Kidney (tissue), 14 donors: Measurements from ENCODE around the gene TTLL8. TPM values are rescaled to one million over a fixed set of nuclear protein-coding genes. Genes with fewer than 3 reads are reported as not detected.

Source experiments
- DNase-seq, 5 donors: peaks; one replicate each; pipeline ENCODE4 v3.0.0-alpha.2; 2013 to 2020
- FAIRE-seq: peaks from 2 replicates; lab custom pipeline; 2012; peaks lifted over from hg19 to GRCh38; lab: Jason Lieb, UNC
- H3K27ac ChIP-seq, 2 donors: one replicate each; pipeline ENCODE4 v1.7.0; 2013; ENCODE audit warnings: low read depth in 2 of 2, low read length in 2 of 2, inconsistent platforms in 1 of 2
- H3K27me3 ChIP-seq: one replicate; pipeline ENCODE4 v1.7.1; 2013; ENCODE audit warnings: low read length, inconsistent platforms; ENCODE audit not compliant: control insufficient read depth, insufficient read depth
- H3K36me3 ChIP-seq, 3 donors: one replicate each; pipeline versions ENCODE4 v1.7.0 to v1.7.1; 2013; ENCODE audit warnings: low read length in 3 of 3, control low read depth in 1 of 3, inconsistent platforms in 1 of 3; ENCODE audit not compliant: insufficient read depth in 3 of 3, control insufficient read depth in 2 of 3
- H3K4me1 ChIP-seq, 3 donors: one replicate each; pipeline versions ENCODE4 v1.7.0 to v1.7.1; 2013; ENCODE audit warnings: low read length in 3 of 3, inconsistent platforms in 1 of 3, low read depth in 1 of 3; ENCODE audit not compliant: control insufficient read depth in 2 of 3, insufficient read depth in 2 of 3
- H3K4me3 ChIP-seq, 3 donors: one replicate each; pipeline versions ENCODE4 v1.7.0 to v1.8.1; 2013; ENCODE audit warnings: low read length in 3 of 3, control low read depth in 1 of 3, inconsistent platforms in 1 of 3
- H3K9ac ChIP-seq, 3 donors: one replicate each; pipeline versions ENCODE4 v1.7.0 to v1.7.1; 2013; ENCODE audit warnings: low read length in 3 of 3, control low read depth in 1 of 3, inconsistent platforms in 1 of 3
- H3K9me3 ChIP-seq, 3 donors: one replicate each; pipeline versions ENCODE4 v1.7.0 to v1.7.1; 2013; ENCODE audit warnings: low read length in 3 of 3, control low read depth in 1 of 3, inconsistent platforms in 1 of 3; ENCODE audit not compliant: control insufficient read depth in 2 of 3, insufficient read depth in 1 of 3
- intact Hi-C: fragments of 100-400 bp; cut with DNase I; formaldehyde crosslinking; loops from one replicate; pipeline ENCODE4 v1.11.1; 2022
- polyA plus RNA-seq: library from polyadenylated mRNA; stranded (reverse); fragments of 350-450 nt; fragmentation: Illumina TruSeq; extraction: RNeasy Lipid Tissue Mini Kit (QIAGEN cat#74804); gene quantifications from one replicate; pipeline ENCODE4 v1.2.3, GENCODE V29; 2014; ENCODE audit warnings: low read depth, low replicate concordance; ENCODE audit not compliant: insufficient read depth
- total RNA-seq: library from RNA; stranded (reverse); fragmentation: NEBNext Ultra II Directional; extraction: Animal tissue kit (Norgen Biotek cat#: 25700); gene quantifications from one replicate; pipeline ENCODE4 v1.2.1, GENCODE V29; 2021
- TF ChIP-seq, protein P1 (sequence below): IDR thresholded peaks from 3 replicates; pipeline ENCODE4 v1.5.1; 2012; ENCODE audit warnings: mild to moderate bottlenecking, moderate library complexity, borderline replicate concordance; ENCODE audit not compliant: insufficient read depth; ENCODE audit errors: extremely low read depth
- donor health status: control.
- donor health status: control.
- donor health status: control.
- donor health status: control.
- donor health status: control.
- donor health status: DM: yes; HTN: yes; CAD: no.
- donor health status: Normal renal cell carcinoma (clear cell type).

Gene TTLL8
- total and polyA plus RNA-seq, 2 donors from 2014 or later = not detected

- Histone ChIP-seq H3K36me3 (no peaks in the 10 kb centered on the region), H3K27ac (no peak overlapping the region), H3K9ac (no peak overlapping the region), H3K4me1 (no peaks in the 10 kb centered on the region), H3K4me3 (no peak overlapping the region), H3K27me3 (no peaks in the 10 kb centered on the region), H3K9me3 (no peaks in the 10 kb centered on the region)
- DNase-seq = peak in 2 of 5 donors; percentile 27 to 69
- intact Hi-C loops = no loop called here
- no peak for FAIRE-seq
- TF ChIP-seq, protein P1, sequence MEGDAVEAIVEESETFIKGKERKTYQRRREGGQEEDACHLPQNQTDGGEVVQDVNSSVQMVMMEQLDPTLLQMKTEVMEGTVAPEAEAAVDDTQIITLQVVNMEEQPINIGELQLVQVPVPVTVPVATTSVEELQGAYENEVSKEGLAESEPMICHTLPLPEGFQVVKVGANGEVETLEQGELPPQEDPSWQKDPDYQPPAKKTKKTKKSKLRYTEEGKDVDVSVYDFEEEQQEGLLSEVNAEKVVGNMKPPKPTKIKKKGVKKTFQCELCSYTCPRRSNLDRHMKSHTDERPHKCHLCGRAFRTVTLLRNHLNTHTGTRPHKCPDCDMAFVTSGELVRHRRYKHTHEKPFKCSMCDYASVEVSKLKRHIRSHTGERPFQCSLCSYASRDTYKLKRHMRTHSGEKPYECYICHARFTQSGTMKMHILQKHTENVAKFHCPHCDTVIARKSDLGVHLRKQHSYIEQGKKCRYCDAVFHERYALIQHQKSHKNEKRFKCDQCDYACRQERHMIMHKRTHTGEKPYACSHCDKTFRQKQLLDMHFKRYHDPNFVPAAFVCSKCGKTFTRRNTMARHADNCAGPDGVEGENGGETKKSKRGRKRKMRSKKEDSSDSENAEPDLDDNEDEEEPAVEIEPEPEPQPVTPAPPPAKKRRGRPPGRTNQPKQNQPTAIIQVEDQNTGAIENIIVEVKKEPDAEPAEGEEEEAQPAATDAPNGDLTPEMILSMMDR = no peak
These were observed 11.4 kb downstream of the TTLL8 start for GRCh38 chr22:50046481-50047245.

DNA sequence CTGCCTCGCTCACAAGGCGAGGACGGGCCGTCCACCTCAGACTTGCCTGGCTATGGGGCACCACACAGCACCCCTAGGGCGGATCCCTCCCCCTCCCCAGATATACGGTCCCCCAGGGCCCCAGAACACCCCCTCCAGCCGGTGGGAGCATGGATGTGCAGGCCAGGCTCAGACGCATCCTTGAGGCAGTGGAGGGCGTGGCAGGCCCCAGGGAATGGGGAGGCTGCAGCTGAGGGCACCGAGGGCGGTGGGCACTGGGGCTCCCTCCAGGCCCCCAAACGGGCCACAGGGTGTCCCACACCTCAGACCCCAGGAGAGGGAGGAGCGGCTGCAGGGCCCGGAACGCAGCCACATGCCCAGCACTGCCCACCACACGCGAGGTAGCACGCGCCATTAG, 12.1 kb downstream of the TTLL8 start:
- no peaks in the 10 kb centered on the region for H3K9me3 ChIP-seq
- no peaks in the 10 kb centered on the region for H3K27me3 ChIP-seq
- FAIRE-seq = no peak
- H3K4me1 ChIP-seq = no peaks in the 10 kb centered on the region
- TF ChIP-seq, protein P1 = no peak
- DNase-seq = peak in 2 of 5 donors; percentile 37 to 62
- H3K27ac ChIP-seq = no peak overlapping the region
- no peak overlapping the region for H3K4me3 ChIP-seq
- intact Hi-C loops = no loop called here
- no peak overlapping the region for H3K9ac ChIP-seq
- H3K36me3 ChIP-seq = no peaks in the 10 kb centered on the region

GRCh38 chr22:50045211-50046018, 12.7 kb downstream of the TTLL8 start:
- no peaks in the 10 kb centered on the region for H3K4me1 ChIP-seq
- no peaks in the 10 kb centered on the region for H3K9me3 ChIP-seq
- H3K9ac ChIP-seq = no peak overlapping the region
- no peaks in the 10 kb centered on the region for H3K27me3 ChIP-seq
- intact Hi-C loops = no loop called here
- DNase-seq (peak in 1 of 5 donors; percentile 65), FAIRE-seq (no peak)
- TF ChIP-seq, protein P1 = no peak
- H3K27ac ChIP-seq = no peak overlapping the region
- H3K4me3 ChIP-seq = no peak overlapping the region
- H3K36me3 ChIP-seq = no peaks in the 10 kb centered on the region
